Kidney tubule cell (primary cell): ENCODE data around the gene GRK5.

Source experiments
- DNase-seq: peaks from one replicate; pipeline ENCODE4 v3.0.0-alpha.2; 2018; ENCODE audit warnings: low spot score

GRK5 gene

GRCh38 chr10:119383174-119383856, 175.9 kb downstream of the GRK5 start:
- no peak for DNase-seq

GRCh38 chr10:119384127-119384526, 176.8 kb downstream of the GRK5 start:
- no peak for DNase-seq

GRCh38 chr10:119386666-119387065, 179.3 kb downstream of the GRK5 start:
- no peak for DNase-seq

GRCh38 chr10:119388849-119389345, 181.5 kb downstream of the GRK5 start:
- no peak for DNase-seq

GRCh38 chr10:119391440-119392251, 184.3 kb downstream of the GRK5 start:
- no peak for DNase-seq

- no peak for DNase-seq
Observed at GRCh38 chr10:119393019-119393418, 185.6 kb downstream of the GRK5 start.

- DNase-seq = no peak
Observed at GRCh38 chr10:119393421-119393820, 186.1 kb downstream of the GRK5 start.

- DNase-seq = no peak
Observed at GRCh38 chr10:119393845-119394244, 186.5 kb downstream of the GRK5 start.

- DNase-seq = no peak
Observed at GRCh38 chr10:119394657-119395279, 187.4 kb downstream of the GRK5 start.

- no peak for DNase-seq
Observed at GRCh38 chr10:119395280-119396007, 188.1 kb downstream of the GRK5 start.

GRCh38 chr10:119396008-119396708, 188.8 kb downstream of the GRK5 start:
- DNase-seq = no peak

- DNase-seq = no peak
Observed at GRCh38 chr10:119396709-119397071, 189.3 kb downstream of the GRK5 start.

GRCh38 chr10:119397416-119397815, 190.0 kb downstream of the GRK5 start:
- DNase-seq = no peak

- no peak for DNase-seq
Observed at GRCh38 chr10:119398996-119399395, 191.6 kb downstream of the GRK5 start.

- DNase-seq = no peak
Observed at GRCh38 chr10:119399466-119399865, 192.1 kb downstream of the GRK5 start.

- peak; percentile 94 for DNase-seq
Observed at GRCh38 chr10:119401671-119402395, 194.5 kb downstream of the GRK5 start.

GRCh38 chr10:119403921-119404320, 196.6 kb downstream of the GRK5 start:
- DNase-seq = no peak

GRCh38 chr10:119404719-119405519, 197.5 kb downstream of the GRK5 start:
- DNase-seq = no peak

- no peak for DNase-seq
Observed at GRCh38 chr10:119405520-119405807, 198.1 kb downstream of the GRK5 start.

- no peak for DNase-seq
Observed at GRCh38 chr10:119406137-119406536, 198.8 kb downstream of the GRK5 start.
